ENCODE measurements around the gene KRTAP3-2. TPM values are rescaled to one million over a fixed set of nuclear protein-coding genes. Genes with fewer than 3 reads are reported as not detected.

The KRTAP3-2 gene
- polyA plus RNA-seq, 1 donor from 2014 or later: not detected

- no peak overlapping the region for H3K4me3 ChIP-seq (ENCODE audit: low read length)
- no peaks in the 10 kb centered on the region for H3F3A ChIP-seq (ENCODE audit: insufficient read depth, low read length, poor library complexity, severe bottlenecking)
- H4K20me1 ChIP-seq (ENCODE audit: insufficient read depth): no peaks in the 10 kb centered on the region
- no peak for TF ChIP-seq SMC3 (conservative IDR thresholded peaks at IDR 0.05; ENCODE audit: poor library complexity)
- TF ChIP-seq POLR2AphosphoS5 (IDR thresholded peaks at IDR 0.05): no peak
- TF ChIP-seq MXI1 (conservative IDR thresholded peaks at IDR 0.05; ENCODE audit: poor library complexity, severe bottlenecking): no peak
- no peak for TF ChIP-seq RAD21 (conservative IDR thresholded peaks at IDR 0.05)
- no peak for TF ChIP-seq TAF1 (IDR thresholded peaks at IDR 0.05; ENCODE audit: low read depth)
- TF ChIP-seq REST (IDR thresholded peaks at IDR 0.05; ENCODE audit: borderline replicate concordance): no peak
- TF ChIP-seq EZH2 (IDR thresholded peaks at IDR 0.05; ENCODE audit: borderline replicate concordance, insufficient read depth, low read length, poor library complexity, severe bottlenecking): no peak
- no peak for TF ChIP-seq CTCF (IDR thresholded peaks at IDR 0.05; ENCODE audit: poor library complexity, severe bottlenecking)
- no peak for TF ChIP-seq EP300 (conservative IDR thresholded peaks at IDR 0.05; ENCODE audit: poor library complexity, severe bottlenecking)
- H3K27ac ChIP-seq (ENCODE audit: low read length): no peak overlapping the region
- H3K9ac ChIP-seq (ENCODE audit: low read length): no peak overlapping the region
- no peaks in the 10 kb centered on the region for H3K36me3 ChIP-seq (ENCODE audit: insufficient read depth, low read length)
- no peak overlapping the region for H2AFZ ChIP-seq (ENCODE audit: low read depth, low read length)
- H3K9me3 ChIP-seq (ENCODE audit: low read length): no peaks in the 10 kb centered on the region
- no peaks in the 10 kb centered on the region for H3K27me3 ChIP-seq (ENCODE audit: insufficient read depth, low read depth, low read length)
- no peaks in the 10 kb centered on the region for H3K79me2 ChIP-seq (replicated peaks; ENCODE audit: insufficient read depth, low read length)
- H3K9me2 ChIP-seq (ENCODE audit: insufficient read depth, low read length): no peaks in the 10 kb centered on the region
- H3K4me2 ChIP-seq (ENCODE audit: low read length): no peak overlapping the region
Observed at GRCh38 chr17:40996829-40997228, 2.9 kb downstream of the KRTAP3-2 start.

GRCh38 chr17:40995116-40995515 lies 4.6 kb downstream of the KRTAP3-2 start:
- no peak for TF ChIP-seq EP300 (conservative IDR thresholded peaks at IDR 0.05; ENCODE audit: poor library complexity, severe bottlenecking)
- TF ChIP-seq TAF1 (IDR thresholded peaks at IDR 0.05; ENCODE audit: low read depth): no peak
- no peak for TF ChIP-seq EZH2 (IDR thresholded peaks at IDR 0.05; ENCODE audit: borderline replicate concordance, insufficient read depth, low read length, poor library complexity, severe bottlenecking)
- TF ChIP-seq RAD21 (conservative IDR thresholded peaks at IDR 0.05): no peak
- H3K9me3 ChIP-seq (ENCODE audit: low read length): no peaks in the 10 kb centered on the region
- H3K9ac ChIP-seq (ENCODE audit: low read length): no peak overlapping the region
- H3K9me2 ChIP-seq (ENCODE audit: insufficient read depth, low read length): no peaks in the 10 kb centered on the region
- H2AFZ ChIP-seq (ENCODE audit: low read depth, low read length): no peak overlapping the region
- no peak overlapping the region for H3K27ac ChIP-seq (ENCODE audit: low read length)
- no peaks in the 10 kb centered on the region for H3K79me2 ChIP-seq (replicated peaks; ENCODE audit: insufficient read depth, low read length)
- no peaks in the 10 kb centered on the region for H3F3A ChIP-seq (ENCODE audit: insufficient read depth, low read length, poor library complexity, severe bottlenecking)
- no peaks in the 10 kb centered on the region for H4K20me1 ChIP-seq (ENCODE audit: insufficient read depth)
- no peak overlapping the region for H3K4me3 ChIP-seq (ENCODE audit: low read length)
- H3K4me2 ChIP-seq (ENCODE audit: low read length): no peak overlapping the region
- H3K36me3 ChIP-seq (ENCODE audit: insufficient read depth, low read length): no peaks in the 10 kb centered on the region
- no peaks in the 10 kb centered on the region for H3K27me3 ChIP-seq (ENCODE audit: insufficient read depth, low read depth, low read length)
